Panc1 (cell line): ENCODE data around the gene CLDN7.

ENCODE experiments used
- POLR2AphosphoS5 ChIP-seq: IDR thresholded peaks from 2 replicates; pipeline ENCODE4 v1.6.1; 2012; ENCODE audit warnings: mild to moderate bottlenecking, low read depth, low read length, moderate library complexity
- SIN3A ChIP-seq: IDR thresholded peaks from 2 replicates; pipeline ENCODE4 v1.6.1; 2012; ENCODE audit warnings: low read depth, mild to moderate bottlenecking, low read length, moderate library complexity, borderline replicate concordance; ENCODE audit not compliant: insufficient read depth
- TCF7L2 ChIP-seq: IDR thresholded peaks from 2 replicates; pipeline ENCODE4 v1.6.1; 2011; ENCODE audit warnings: mild to moderate bottlenecking, low read depth, low read length, inconsistent platforms
- TF ChIP-seq, protein P1 (sequence below): fragments of 450-650 bp; IDR thresholded peaks from 2 replicates; pipeline ENCODE4 v1.5.1; 2017; ENCODE audit warnings: mild to moderate bottlenecking
- TF ChIP-seq, protein P2 (sequence below), 2 experiments: IDR thresholded peaks; 2 replicates each; pipeline ENCODE4 v1.6.1; 2011 to 2012; ENCODE audit warnings: low read depth in 2 of 2, control low read depth in 1 of 2, low read length in 1 of 2, mild to moderate bottlenecking in 1 of 2, moderate library complexity in 1 of 2; ENCODE audit not compliant: insufficient read depth in 1 of 2

DNA sequence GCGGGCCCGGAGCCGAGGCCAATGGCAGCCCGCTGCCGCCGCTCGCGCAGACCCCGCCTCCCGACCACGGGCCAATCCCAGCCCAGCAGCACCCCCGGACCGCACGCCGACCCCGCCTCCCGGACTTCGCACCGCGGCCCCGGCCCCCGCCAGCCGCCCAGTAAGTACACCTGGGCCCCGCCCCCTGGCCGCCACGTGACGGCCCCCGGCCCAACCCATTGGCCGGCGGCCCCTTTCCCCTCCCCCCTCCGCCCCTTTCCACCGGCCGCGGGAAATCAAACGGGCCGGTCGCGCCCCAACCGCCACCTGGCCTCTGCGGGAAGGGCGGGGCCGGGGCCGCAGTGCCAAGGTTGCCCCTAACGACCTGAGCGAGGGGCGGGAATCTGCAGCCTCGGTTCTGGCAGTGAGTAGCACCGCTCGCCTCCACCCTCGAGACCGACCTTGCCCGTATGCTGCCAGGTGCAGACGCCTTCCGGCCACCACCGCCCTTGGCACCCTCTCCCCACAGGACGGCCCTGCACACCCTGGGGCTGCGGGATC lies 32.4 kb upstream of the CLDN7 start, which contains the start of gene YBX2:
- TF ChIP-seq SIN3A: 0 out of 2 replicates have a peak, but pooled peaks have one; percentile 39
- no peak for TF ChIP-seq POLR2AphosphoS5
- TF ChIP-seq, protein P1, sequence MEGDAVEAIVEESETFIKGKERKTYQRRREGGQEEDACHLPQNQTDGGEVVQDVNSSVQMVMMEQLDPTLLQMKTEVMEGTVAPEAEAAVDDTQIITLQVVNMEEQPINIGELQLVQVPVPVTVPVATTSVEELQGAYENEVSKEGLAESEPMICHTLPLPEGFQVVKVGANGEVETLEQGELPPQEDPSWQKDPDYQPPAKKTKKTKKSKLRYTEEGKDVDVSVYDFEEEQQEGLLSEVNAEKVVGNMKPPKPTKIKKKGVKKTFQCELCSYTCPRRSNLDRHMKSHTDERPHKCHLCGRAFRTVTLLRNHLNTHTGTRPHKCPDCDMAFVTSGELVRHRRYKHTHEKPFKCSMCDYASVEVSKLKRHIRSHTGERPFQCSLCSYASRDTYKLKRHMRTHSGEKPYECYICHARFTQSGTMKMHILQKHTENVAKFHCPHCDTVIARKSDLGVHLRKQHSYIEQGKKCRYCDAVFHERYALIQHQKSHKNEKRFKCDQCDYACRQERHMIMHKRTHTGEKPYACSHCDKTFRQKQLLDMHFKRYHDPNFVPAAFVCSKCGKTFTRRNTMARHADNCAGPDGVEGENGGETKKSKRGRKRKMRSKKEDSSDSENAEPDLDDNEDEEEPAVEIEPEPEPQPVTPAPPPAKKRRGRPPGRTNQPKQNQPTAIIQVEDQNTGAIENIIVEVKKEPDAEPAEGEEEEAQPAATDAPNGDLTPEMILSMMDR: no peak
- TF ChIP-seq, protein P2, sequence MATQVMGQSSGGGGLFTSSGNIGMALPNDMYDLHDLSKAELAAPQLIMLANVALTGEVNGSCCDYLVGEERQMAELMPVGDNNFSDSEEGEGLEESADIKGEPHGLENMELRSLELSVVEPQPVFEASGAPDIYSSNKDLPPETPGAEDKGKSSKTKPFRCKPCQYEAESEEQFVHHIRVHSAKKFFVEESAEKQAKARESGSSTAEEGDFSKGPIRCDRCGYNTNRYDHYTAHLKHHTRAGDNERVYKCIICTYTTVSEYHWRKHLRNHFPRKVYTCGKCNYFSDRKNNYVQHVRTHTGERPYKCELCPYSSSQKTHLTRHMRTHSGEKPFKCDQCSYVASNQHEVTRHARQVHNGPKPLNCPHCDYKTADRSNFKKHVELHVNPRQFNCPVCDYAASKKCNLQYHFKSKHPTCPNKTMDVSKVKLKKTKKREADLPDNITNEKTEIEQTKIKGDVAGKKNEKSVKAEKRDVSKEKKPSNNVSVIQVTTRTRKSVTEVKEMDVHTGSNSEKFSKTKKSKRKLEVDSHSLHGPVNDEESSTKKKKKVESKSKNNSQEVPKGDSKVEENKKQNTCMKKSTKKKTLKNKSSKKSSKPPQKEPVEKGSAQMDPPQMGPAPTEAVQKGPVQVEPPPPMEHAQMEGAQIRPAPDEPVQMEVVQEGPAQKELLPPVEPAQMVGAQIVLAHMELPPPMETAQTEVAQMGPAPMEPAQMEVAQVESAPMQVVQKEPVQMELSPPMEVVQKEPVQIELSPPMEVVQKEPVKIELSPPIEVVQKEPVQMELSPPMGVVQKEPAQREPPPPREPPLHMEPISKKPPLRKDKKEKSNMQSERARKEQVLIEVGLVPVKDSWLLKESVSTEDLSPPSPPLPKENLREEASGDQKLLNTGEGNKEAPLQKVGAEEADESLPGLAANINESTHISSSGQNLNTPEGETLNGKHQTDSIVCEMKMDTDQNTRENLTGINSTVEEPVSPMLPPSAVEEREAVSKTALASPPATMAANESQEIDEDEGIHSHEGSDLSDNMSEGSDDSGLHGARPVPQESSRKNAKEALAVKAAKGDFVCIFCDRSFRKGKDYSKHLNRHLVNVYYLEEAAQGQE (IDR thresholded peaks at IDR 0.05; ENCODE audit: insufficient read depth in 1 of 2, low read depth in 2 of 2, low read length in 1 of 2): no peak
- TF ChIP-seq TCF7L2: no peak
